Measurements from ENCODE around the gene C12orf42.

Gene C12orf42

GRCh38 chr12:103382119-103382518 is 113.6 kb downstream of the C12orf42 start:
- H3K9me2 ChIP-seq (replicated peaks; ENCODE audit: low read depth, low read length): no peaks in the 10 kb centered on the region
- no peaks in the 10 kb centered on the region for H3K79me2 ChIP-seq (ENCODE audit: insufficient read depth, low read length)
- no peaks in the 10 kb centered on the region for H3K36me3 ChIP-seq (ENCODE audit: insufficient read depth, low read length)

GRCh38 chr12:103379670-103380069 is 116.1 kb downstream of the C12orf42 start:
- Histone ChIP-seq H3K4me1 (ENCODE audit: insufficient read depth, low read length, poor library complexity, severe bottlenecking) (no peaks in the 10 kb centered on the region), H3K9ac (ENCODE audit: low read depth, low read length, poor library complexity, severe bottlenecking) (no peak overlapping the region), H3K79me2 (ENCODE audit: insufficient read depth, low read length) (no peaks in the 10 kb centered on the region), H3K27me3 (ENCODE audit: insufficient read depth, low read length, poor library complexity, severe bottlenecking) (no peaks in the 10 kb centered on the region), H4K20me1 (ENCODE audit: insufficient read depth, low read length, poor library complexity, severe bottlenecking) (no peaks in the 10 kb centered on the region), H2AFZ (ENCODE audit: low read length) (no peak overlapping the region), H3K4me3 (ENCODE audit: low read length, poor library complexity, severe bottlenecking) (no peak overlapping the region), H3K9me3 (ENCODE audit: insufficient read depth, low read depth, low read length) (no peaks in the 10 kb centered on the region), H3F3A (ENCODE audit: low read depth) (no peaks in the 10 kb centered on the region), H3K9me2 (replicated peaks; ENCODE audit: low read depth, low read length) (no peaks in the 10 kb centered on the region), H3K36me3 (ENCODE audit: insufficient read depth, low read length) (no peaks in the 10 kb centered on the region), H3K4me2 (ENCODE audit: low read depth, low read length, poor library complexity, severe bottlenecking) (no peak overlapping the region)
- TF ChIP-seq CTCF (conservative IDR thresholded peaks at IDR 0.05; ENCODE audit: low read length): no peak
- TF ChIP-seq EZH2phosphoT487 (IDR thresholded peaks at IDR 0.05; ENCODE audit: borderline replicate concordance): no peak

More at GRCh38 chr12:103382119-103382518, 113.6 kb downstream of the C12orf42 start:
- H3F3A ChIP-seq (ENCODE audit: low read depth): no peaks in the 10 kb centered on the region
- H3K4me3 ChIP-seq (ENCODE audit: low read length, poor library complexity, severe bottlenecking): no peak overlapping the region
- H3K4me2 ChIP-seq (ENCODE audit: low read depth, low read length, poor library complexity, severe bottlenecking): no peak overlapping the region
- H3K4me1 ChIP-seq (ENCODE audit: insufficient read depth, low read length, poor library complexity, severe bottlenecking): no peaks in the 10 kb centered on the region
- no peaks in the 10 kb centered on the region for H3K9me3 ChIP-seq (ENCODE audit: insufficient read depth, low read depth, low read length)
- no peak overlapping the region for H2AFZ ChIP-seq (ENCODE audit: low read length)
- TF ChIP-seq EZH2phosphoT487 (IDR thresholded peaks at IDR 0.05; ENCODE audit: borderline replicate concordance) (no peak), CTCF (conservative IDR thresholded peaks at IDR 0.05; ENCODE audit: low read length) (no peak)
- H3K27me3 ChIP-seq (ENCODE audit: insufficient read depth, low read length, poor library complexity, severe bottlenecking): no peaks in the 10 kb centered on the region
- no peaks in the 10 kb centered on the region for H4K20me1 ChIP-seq (ENCODE audit: insufficient read depth, low read length, poor library complexity, severe bottlenecking)
- no peak overlapping the region for H3K9ac ChIP-seq (ENCODE audit: low read depth, low read length, poor library complexity, severe bottlenecking)

- no peaks in the 10 kb centered on the region for H3K36me3 ChIP-seq (ENCODE audit: insufficient read depth, low read length)
- no peaks in the 10 kb centered on the region for H3K9me3 ChIP-seq (ENCODE audit: insufficient read depth, low read depth, low read length)
- H2AFZ ChIP-seq (ENCODE audit: low read length): no peak overlapping the region
- H3K9ac ChIP-seq (ENCODE audit: low read depth, low read length, poor library complexity, severe bottlenecking): no peak overlapping the region
- H4K20me1 ChIP-seq (ENCODE audit: insufficient read depth, low read length, poor library complexity, severe bottlenecking): no peaks in the 10 kb centered on the region
- H3K79me2 ChIP-seq (ENCODE audit: insufficient read depth, low read length): no peaks in the 10 kb centered on the region
- H3K4me1 ChIP-seq (ENCODE audit: insufficient read depth, low read length, poor library complexity, severe bottlenecking): no peaks in the 10 kb centered on the region
- H3K4me2 ChIP-seq (ENCODE audit: low read depth, low read length, poor library complexity, severe bottlenecking): no peak overlapping the region
- TF ChIP-seq CTCF (conservative IDR thresholded peaks at IDR 0.05; ENCODE audit: low read length) (no peak), EZH2phosphoT487 (IDR thresholded peaks at IDR 0.05; ENCODE audit: borderline replicate concordance) (no peak)
- H3K27me3 ChIP-seq (ENCODE audit: insufficient read depth, low read length, poor library complexity, severe bottlenecking): no peaks in the 10 kb centered on the region
- no peak overlapping the region for H3K4me3 ChIP-seq (ENCODE audit: low read length, poor library complexity, severe bottlenecking)
- no peaks in the 10 kb centered on the region for H3K9me2 ChIP-seq (replicated peaks; ENCODE audit: low read depth, low read length)
- H3F3A ChIP-seq (ENCODE audit: low read depth): no peaks in the 10 kb centered on the region
These were observed 122.7 kb downstream of the C12orf42 start for GRCh38 chr12:103373088-103373523.

All from Loucy (cell line).